Activated CD8-positive, alpha-beta memory T cell treated with anti-CD3 and anti-CD28 coated beads for 1 hour (primary cell): ENCODE data around the gene NHS.

Source experiments
- DNase-seq, 2 donors: peaks; one replicate each; pipeline ENCODE4 v3.0.0-alpha.2; 2020; ENCODE audit warnings: low read depth in 1 of 2; ENCODE audit errors: extremely low read depth in 1 of 2

Gene NHS

GRCh38 chrX:17713288-17713687 lies 338.3 kb downstream of the NHS start:
- no peak for DNase-seq

- no peak for DNase-seq
These were observed 343.7 kb downstream of the NHS start for GRCh38 chrX:17718649-17719165.

DNA sequence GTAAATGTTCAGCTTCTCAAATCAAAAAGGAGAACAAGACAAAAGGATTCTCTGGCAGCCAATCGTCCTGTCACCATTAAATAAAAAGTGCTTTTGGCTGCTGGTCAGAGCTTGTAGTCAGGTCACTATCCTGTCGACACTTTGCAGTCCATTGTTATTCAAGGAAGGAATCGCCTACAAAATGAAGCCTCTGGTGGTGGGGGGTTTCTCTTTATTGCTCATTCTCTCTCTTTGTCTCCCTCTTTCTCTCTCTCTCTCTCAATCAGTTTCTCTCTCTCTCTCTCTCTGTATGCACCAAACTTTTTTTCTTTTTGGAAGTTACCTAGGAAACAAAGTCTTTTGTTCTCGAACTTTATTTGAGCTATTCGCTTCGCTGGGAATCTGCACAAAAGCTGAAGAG lies 344.7 kb downstream of the NHS start:
- no peak for DNase-seq

DNA sequence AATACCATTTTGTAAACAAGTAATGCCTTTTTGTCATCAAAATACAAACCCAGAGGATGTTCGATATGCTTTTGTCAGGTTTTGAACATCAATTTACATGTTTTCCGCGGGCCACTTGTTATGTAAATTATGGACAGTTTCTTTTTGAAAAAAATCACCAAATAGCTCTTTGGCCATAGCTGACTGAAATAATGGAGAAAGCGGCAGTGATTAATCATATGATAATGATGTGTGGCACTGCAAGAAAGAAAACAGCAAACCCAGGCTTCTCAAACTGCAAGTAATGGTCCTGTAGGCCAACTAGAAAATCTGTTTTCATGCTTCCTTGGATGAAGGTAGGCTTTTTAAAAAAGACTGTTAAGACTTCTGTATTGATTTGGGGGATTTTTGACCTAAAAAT lies 346.7 kb downstream of the NHS start:
- no peak for DNase-seq

- no peak for DNase-seq
These were observed 350.2 kb downstream of the NHS start for GRCh38 chrX:17725181-17725580.

GRCh38 chrX:17732138-17732783 lies 357.3 kb downstream of the NHS start:
- no peak for DNase-seq

DNA sequence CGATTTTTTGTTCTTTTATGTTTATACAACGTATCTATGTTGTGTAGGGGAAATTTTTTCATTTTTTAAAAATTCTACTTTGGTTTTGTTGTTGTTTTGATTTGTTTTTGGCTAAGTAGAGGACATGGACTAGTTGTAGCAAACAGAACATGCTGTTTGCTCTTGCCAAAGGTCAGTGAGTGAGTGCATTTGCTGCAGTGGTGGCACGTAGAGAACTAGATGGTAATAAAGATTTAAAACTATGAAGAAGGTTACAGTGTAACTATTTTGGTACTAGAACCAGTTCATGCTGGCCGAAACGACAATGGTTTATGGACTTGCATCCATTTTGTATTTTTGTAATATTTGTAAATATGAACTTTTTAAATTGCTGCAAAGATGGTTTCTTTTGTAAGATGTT lies 360.4 kb downstream of the NHS start:
- no peak for DNase-seq

DNA sequence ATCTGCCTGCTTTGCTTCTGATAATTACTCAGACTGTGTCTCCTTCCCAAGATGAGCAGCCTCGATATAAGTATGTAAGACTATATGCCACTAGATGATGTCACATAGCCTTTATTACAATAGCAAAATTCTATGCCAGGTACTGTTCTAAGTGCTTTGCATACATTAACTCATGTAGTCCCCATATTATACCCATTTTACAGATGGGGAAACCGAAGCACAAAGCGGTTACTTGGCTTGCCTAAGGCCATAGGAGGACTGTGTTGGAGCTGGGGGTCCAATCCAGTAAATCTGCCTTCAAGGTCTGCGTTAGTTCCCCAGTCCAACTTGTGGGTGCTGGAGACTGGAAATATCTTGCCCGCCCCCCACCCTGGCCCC lies 361.5 kb downstream of the NHS start:
- DNase-seq: no peak

GRCh38 chrX:17736856-17737709 lies 362.1 kb downstream of the NHS start, which contains the start of gene SCML1:
Gene SCML1, plus strand, starts transcription at chrX:17737493. Its CDS starts 6,694 bp downstream, at chrX:17744187.
- peak; percentile 71 to 81 for DNase-seq

DNA sequence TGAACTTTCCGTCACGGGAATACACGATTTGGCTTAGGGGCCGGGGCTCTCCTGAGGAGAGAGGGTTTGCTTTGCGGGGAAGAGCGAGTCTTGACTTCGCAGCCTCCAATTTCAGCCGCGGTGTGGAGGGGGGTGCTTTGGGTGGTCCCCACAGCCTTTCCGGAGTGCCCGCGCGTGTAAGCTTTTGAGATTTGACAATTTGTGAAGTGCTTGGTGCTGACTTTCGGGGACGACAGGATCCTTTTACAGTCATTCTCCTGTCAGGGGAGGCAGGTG lies 362.6 kb downstream of the NHS start:
- no peak for DNase-seq

DNA sequence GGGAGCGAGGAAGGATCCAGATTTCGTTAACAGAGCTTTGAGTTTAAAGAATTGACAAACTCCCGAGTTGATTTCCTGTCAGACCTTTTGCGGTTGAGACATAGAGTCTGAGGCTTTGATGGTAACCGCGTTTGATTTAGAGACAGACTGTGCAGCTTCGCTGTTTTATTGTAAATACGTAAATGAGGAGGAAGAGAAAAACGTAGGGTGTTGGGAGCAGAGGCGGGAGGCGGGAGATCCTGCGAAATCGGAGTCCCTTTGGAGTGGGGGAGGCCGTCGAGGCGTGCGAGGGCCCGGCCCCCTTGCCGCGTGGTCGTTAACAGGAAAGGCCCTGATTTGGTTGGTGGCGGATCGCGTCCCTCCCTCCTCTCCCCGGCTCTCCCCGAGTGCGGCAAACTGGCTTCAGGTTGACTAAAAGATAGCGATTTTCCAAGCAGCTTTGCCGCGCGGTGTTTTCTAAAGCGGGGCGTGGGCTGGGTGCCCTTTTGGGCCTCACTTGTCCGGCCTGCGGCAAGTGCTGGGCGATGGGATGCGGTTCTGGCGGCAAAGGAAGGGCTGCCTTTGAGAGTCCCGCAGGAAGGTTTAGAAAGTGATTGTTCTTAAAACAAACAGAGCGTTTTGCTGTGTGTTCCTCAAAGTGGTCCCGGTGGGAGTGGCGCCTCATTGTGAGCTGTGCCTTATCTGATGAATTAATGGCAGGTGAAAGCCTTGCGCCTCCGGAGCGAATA lies 363.1 kb downstream of the NHS start:
- DNase-seq: peak in 1 of 2 donors; percentile 11

- DNase-seq: no peak
These were observed 363.9 kb downstream of the NHS start for GRCh38 chrX:17738737-17739535.

- no peak for DNase-seq
These were observed 365.4 kb downstream of the NHS start for GRCh38 chrX:17740137-17741122.

- no peak for DNase-seq
These were observed 366.1 kb downstream of the NHS start for GRCh38 chrX:17741123-17741511.

- DNase-seq: no peak
These were observed 368.9 kb downstream of the NHS start for GRCh38 chrX:17743913-17744312.

GRCh38 chrX:17744896-17745523 lies 370.0 kb downstream of the NHS start:
- DNase-seq: no peak

DNA sequence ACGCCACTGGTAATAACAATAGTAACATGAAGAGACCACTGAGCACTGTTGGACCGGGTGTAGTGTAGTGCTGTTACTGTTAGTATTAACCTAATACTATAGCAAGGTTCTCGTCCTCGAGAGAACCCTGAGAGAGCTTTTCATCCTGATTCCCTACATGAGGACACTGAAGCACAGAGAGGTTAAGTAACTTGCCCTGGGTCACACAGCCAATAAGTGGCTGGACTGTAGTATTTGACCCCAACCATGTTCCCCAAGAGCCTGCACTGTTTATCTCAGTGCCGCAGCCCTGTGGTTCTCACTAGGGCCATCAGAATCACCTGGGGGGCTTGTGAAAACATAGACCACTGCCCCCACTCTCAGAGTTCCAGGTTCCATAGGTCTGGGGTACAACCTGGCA lies 372.7 kb downstream of the NHS start:
- DNase-seq: no peak

DNA sequence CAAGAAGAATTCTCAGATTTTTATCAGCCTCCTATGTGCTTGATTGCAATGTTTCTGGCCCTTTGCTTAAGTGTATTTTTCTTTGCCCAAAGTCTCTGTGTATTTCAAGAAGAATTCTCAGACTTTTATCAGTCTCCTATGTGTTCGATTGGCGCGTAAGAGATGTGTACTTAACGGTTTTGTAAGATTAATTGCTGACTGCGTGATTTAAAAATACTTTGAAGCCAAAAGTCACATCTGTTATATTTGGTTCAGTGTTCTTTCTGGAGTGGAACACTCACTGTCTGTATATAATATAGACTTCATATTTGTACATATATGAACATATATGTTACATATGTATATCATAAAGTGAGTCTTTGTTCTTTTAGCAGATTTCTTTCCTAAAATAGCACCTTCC lies 373.7 kb downstream of the NHS start:
- DNase-seq: no peak

DNA sequence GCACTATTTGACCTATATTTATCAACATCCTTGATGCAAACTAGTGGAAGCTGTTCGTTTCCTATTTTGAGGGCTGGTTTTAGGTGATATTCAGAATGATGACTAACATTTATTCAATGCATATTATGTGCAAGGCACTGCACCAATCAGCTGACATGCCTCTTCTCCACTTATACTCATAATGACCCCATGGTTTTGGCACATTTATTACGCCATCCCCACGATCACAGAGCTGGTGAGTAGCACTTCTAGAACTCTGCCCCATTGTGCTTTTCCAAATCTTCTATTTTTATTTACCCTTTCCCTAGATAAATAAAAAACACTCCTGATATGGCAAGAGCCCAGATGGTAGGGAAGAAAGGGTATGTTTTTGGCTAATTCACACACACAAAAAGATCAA lies 375.4 kb downstream of the NHS start:
- DNase-seq: no peak
